PC-9 (cell line): Measurements from ENCODE around the gene EEF1AKMT3. TPM values are rescaled to one million over a fixed set of nuclear protein-coding genes. Genes with fewer than 3 reads are reported as not detected.

Experiments
- BruUV-seq: library from RNA; stranded (reverse); fragments of 400-500 nt; replicated peaks from 2 replicates; lab custom pipeline; 2021; lab: Mats Ljungman, UMichigan
- CTCF ChIA-PET: fragments of 300-600 bp; sonication (Branson Sonifier 250); formaldehyde crosslinking; loops from one replicate; lab custom pipeline; 2022; ENCODE audit warnings: antibody characterized with exemption; lab: Charles Lee
- POLR2A ChIA-PET: fragments of 300-600 bp; sonication (Branson Sonifier 250); formaldehyde crosslinking; loops from one replicate; lab custom pipeline; 2022; ENCODE audit warnings: antibody characterized with exemption; ENCODE audit not compliant: unreplicated experiment; lab: Charles Lee
- DNase-seq, 2 experiments: peaks; one replicate each; pipeline versions ENCODE4 v3.0.0 to v3.0.0-alpha.2; 2015 to 2022; ENCODE audit warnings: mixed read lengths in 1 of 2
- H2AFZ ChIP-seq: fragments of 200-600 bp; sonication (generic); 2 replicates; pipeline ENCODE4 v1.8.1; 2017; ENCODE audit warnings: antibody characterized with exemption
- H3F3A ChIP-seq: fragments of 200-600 bp; sonication (generic); 2 replicates; pipeline ENCODE4 v1.8.1; 2017; ENCODE audit warnings: antibody characterized with exemption, mild to moderate bottlenecking, low read depth; ENCODE audit not compliant: insufficient read depth
- H3K27ac ChIP-seq: fragments of 200-600 bp; sonication (generic); 2 replicates; pipeline ENCODE4 v1.6.1; 2016; ENCODE audit warnings: mixed run types
- H3K27me3 ChIP-seq: fragments of 200-600 bp; sonication (generic); 2 replicates; pipeline ENCODE4 v1.6.1; 2016; ENCODE audit warnings: low read depth, mixed run types; ENCODE audit not compliant: insufficient read depth
- H3K36me3 ChIP-seq: fragments of 200-600 bp; sonication (generic); 2 replicates; pipeline ENCODE4 v1.6.1; 2016; ENCODE audit warnings: low read depth, mixed run types
- H3K4me1 ChIP-seq: fragments of 200-600 bp; sonication (generic); replicated peaks from 2 replicates; pipeline ENCODE4 v1.6.1; 2016; ENCODE audit warnings: mixed run types; ENCODE audit not compliant: insufficient read depth
- H3K4me2 ChIP-seq: fragments of 200-600 bp; sonication (generic); 2 replicates; pipeline ENCODE4 v1.6.1; 2017; ENCODE audit warnings: mixed run types
- H3K4me3 ChIP-seq: fragments of 200-600 bp; sonication (generic); 2 replicates; pipeline ENCODE4 v1.6.1; 2016; ENCODE audit warnings: mixed run types
- H3K79me2 ChIP-seq: fragments of 200-600 bp; sonication (generic); 2 replicates; pipeline ENCODE4 v1.6.1; 2017; ENCODE audit warnings: low read depth, mixed run types
- H3K9me2 ChIP-seq: fragments of 200-600 bp; sonication (generic); 2 replicates; pipeline ENCODE4 v1.8.1; 2017; ENCODE audit warnings: mild to moderate bottlenecking; ENCODE audit not compliant: insufficient read depth
- H3K9me3 ChIP-seq: fragments of 200-600 bp; sonication (generic); 2 replicates; pipeline ENCODE4 v1.8.1; 2016; ENCODE audit warnings: low read depth; ENCODE audit not compliant: insufficient read depth
- H4K20me1 ChIP-seq: fragments of 200-600 bp; sonication (generic); 2 replicates; pipeline ENCODE4 v1.8.1; 2017; ENCODE audit not compliant: insufficient read depth
- CTCF ChIP-seq: fragments of 200-600 bp; sonication (generic); conservative IDR thresholded peaks from 2 replicates; pipeline ENCODE4 v1.6.1; 2017; ENCODE audit warnings: mixed run types, antibody characterized with exemption, mild to moderate bottlenecking, moderate library complexity
- EZH2 ChIP-seq: fragments of 200-600 bp; sonication (generic); IDR thresholded peaks from 2 replicates; pipeline ENCODE4 v1.8.0; 2017; ENCODE audit warnings: antibody characterized with exemption, low read depth
- intact Hi-C: fragments of 100-400 bp; cut with micrococcal nuclease; formaldehyde crosslinking; loops from one replicate; pipeline ENCODE4 v1.10.0; 2022; ENCODE audit not compliant: unreplicated experiment
- total RNA-seq: library from RNA; stranded (reverse); gene quantifications from 2 replicates; pipeline ENCODE4 v1.2.3, GENCODE V29; 2021

The EEF1AKMT3 gene
- total RNA-seq, 1 experiment from 2014 or later: 13.1 TPM

- intact Hi-C loops: loop anchor here (10.0 kb wide), 1 partner anchor 129 kb away; the partner anchor contains the start of gene PIP4K2C
- Histone ChIP-seq H3K9me2 (no peaks in the 10 kb centered on the region), H3K4me1 (no peaks in the 10 kb centered on the region), H3K9me3 (no peaks in the 10 kb centered on the region), H4K20me1 (no peaks in the 10 kb centered on the region), H3K36me3 (no peaks in the 10 kb centered on the region), H3K79me2 (no peaks in the 10 kb centered on the region), H3K4me2 (no peak overlapping the region), H3K27ac (no peak overlapping the region), H2AFZ (no peak overlapping the region), H3K4me3 (no peak overlapping the region), H3K27me3 (no peaks in the 10 kb centered on the region), H3F3A (no peaks in the 10 kb centered on the region)
- TF ChIP-seq EZH2: no peak
- no TSS peak for BruUV-seq
- DNase-seq: no peak
- ChIA-PET CTCF (no interaction called here), POLR2A (no interaction called here)
Measured at GRCh38 chr12:57723630-57723962, 48.8 kb upstream of the EEF1AKMT3 start.

DNA sequence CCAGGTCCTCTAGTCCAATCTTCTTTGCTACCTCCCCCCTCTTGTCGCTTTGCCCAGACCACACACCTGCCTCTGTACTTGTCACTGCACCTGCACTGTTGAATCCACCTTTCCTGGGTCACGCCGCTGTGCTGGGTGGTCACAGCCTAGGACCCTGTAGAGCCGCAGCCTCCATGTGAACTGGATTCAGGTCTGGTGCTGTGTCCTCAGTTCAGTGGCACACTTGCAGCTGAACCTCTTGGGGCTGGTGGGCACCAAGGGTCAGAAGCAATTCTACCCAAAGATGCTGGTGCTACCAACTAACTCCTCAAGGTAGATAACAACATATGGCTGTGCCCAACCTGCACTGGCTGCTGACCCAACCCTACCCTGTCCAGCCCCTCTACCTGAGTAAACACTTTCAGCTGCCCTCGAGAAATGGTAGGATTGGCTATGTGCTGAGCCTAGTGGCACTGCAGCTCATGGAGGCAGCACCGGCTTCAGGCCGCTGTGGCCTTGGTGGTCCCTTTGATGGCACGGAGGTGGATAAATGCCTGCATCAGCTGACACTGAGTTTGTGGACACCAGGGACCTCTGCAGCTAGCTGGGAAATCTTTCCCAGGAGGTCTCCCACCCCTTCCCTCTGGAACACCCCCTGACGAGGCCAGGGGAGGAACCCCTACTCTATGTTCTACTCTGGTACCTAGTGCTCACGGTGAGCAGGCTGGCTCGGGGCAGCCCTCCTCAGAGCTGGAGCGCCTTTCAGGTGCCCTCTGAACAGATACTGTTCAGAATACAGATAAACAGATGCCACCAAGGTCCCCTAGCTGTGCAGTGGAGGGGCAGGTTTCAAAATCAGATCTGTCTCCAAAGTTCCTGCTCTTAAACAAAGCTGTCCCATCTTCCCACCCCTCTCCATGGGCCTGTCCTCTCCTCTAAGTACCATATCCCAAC lies 48.1 kb upstream of the EEF1AKMT3 start:
- Histone ChIP-seq H3K9me3 (no peaks in the 10 kb centered on the region), H4K20me1 (no peaks in the 10 kb centered on the region), H3K4me1 (no peaks in the 10 kb centered on the region), H3K27me3 (no peaks in the 10 kb centered on the region), H3K9me2 (no peaks in the 10 kb centered on the region), H3K27ac (no peak overlapping the region), H3K4me3 (no peak overlapping the region), H3K36me3 (no peaks in the 10 kb centered on the region), H3F3A (no peaks in the 10 kb centered on the region), H2AFZ (no peak overlapping the region), H3K79me2 (no peaks in the 10 kb centered on the region), H3K4me2 (no peak overlapping the region)
- DNase-seq: no peak
- CTCF ChIA-PET: no interaction called here
- no TSS peak for BruUV-seq
- no peak for TF ChIP-seq CTCF
- TF ChIP-seq EZH2: no peak
- POLR2A ChIA-PET: no interaction called here
- intact Hi-C loops: loop anchor here (10.0 kb wide), 1 partner anchor 129 kb away; the partner anchor contains the start of gene PIP4K2C

DNA sequence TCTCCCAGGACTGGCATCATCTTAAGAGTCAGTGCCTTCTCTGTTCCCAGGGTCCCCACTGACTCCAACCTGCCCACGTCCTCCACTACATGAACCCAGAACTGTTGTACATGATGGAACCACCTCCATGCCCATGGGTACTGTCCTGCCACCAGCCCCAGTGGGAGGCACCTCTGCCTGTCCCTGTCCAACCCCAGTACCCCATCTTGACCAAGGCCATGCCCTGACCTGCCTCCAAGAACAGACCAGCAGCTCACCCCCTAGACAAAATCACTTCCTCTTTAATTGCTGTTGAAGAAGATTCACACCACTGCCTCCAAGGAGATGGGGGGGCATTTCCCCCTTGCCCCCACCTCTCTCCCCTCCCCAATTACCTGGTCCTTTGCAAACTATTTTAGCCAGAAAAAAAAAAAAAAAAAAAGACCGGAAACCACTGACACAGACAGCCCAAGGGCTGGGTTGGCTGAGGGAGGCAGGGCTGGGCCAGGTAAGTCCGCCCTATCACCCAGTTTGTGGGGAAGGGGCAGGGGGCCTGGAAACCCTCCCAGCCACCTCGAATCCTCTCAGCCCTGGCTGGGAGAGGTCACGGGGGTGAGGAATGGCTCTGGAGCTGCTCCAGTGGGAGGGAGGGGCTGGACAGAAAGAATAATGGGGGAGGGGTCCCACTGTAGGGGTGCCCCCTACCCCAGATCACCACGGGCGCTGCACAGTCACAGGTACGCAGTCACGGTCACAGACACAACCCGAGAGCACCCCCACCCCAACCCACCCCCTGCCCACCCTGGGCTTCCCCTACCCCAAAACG lies 47.3 kb upstream of the EEF1AKMT3 start:
- CTCF ChIA-PET: interaction anchor here (1.0 kb wide), 1 partner anchor 142 kb away, joined by 5 read pairs; no protein-coding TSS in a partner anchor
- Histone ChIP-seq H3K9me2 (no peaks in the 10 kb centered on the region), H2AFZ (no peak overlapping the region), H3F3A (no peaks in the 10 kb centered on the region), H3K4me3 (no peak overlapping the region), H4K20me1 (no peaks in the 10 kb centered on the region), H3K27me3 (no peaks in the 10 kb centered on the region; the same call in 1 of the 2 replicates), H3K27ac (no peak overlapping the region), H3K4me1 (no peaks in the 10 kb centered on the region), H3K36me3 (no peaks in the 10 kb centered on the region), H3K79me2 (no peaks in the 10 kb centered on the region), H3K9me3 (no peaks in the 10 kb centered on the region), H3K4me2 (no peak overlapping the region)
- DNase-seq: no peak
- intact Hi-C loops: loop anchor here (10.0 kb wide), 1 partner anchor 130 kb away; the partner anchor contains the start of gene PIP4K2C
- no peak for TF ChIP-seq EZH2
- TF ChIP-seq CTCF: no peak
- POLR2A ChIA-PET: interaction anchor here (0.6 kb wide), 1 partner anchor 11 kb away, joined by 3 read pairs; no protein-coding TSS in a partner anchor
- BruUV-seq: no TSS peak
